ENCODE results near the gene PYGO1. TPM values are rescaled to one million over a fixed set of nuclear protein-coding genes. Genes with fewer than 3 reads are reported as not detected.
"Not testable (repeated sequence)": the region's sequence is repeated elsewhere in the genome, so short reads cannot be mapped to it uniquely, and the experiment has no call there.

The PYGO1 gene
- polyA plus RNA-seq, 3 donors, result not detected

DNA sequence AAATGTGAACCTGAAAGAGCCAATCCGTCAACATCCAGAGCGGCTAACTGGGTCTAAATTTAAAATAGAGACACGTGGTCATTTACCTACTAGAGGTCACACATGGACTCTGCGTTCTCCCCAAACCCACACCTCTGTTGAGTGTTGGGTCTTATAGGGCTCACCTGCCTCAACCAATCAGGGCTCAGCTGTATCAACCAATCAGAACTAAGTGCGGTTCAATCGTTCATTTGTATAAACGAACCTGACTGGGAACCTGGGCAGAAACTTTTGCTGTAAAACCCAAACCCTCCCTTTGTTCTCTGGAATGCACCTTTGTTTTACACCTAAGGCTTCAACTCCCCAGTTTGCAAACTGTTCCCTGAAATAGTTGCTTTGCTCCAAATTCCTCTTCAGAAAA lies 89.0 kb downstream of the PYGO1 start:
- intact Hi-C loops (cut with micrococcal nuclease), result no loop called here
- H3K9me3 Mint-ChIP-seq, result peaks cover 0 to 4% (median 0%) of the 10 kb centered on the region in 7 donors
- DNase-seq, result no peak
- no peaks in the 10 kb centered on the region for H3K27me3 ChIP-seq (ENCODE audit: control insufficient read depth in 2 of 2, insufficient read depth in 2 of 2, low read length in 2 of 2)
- TF ChIP-seq CTCF (IDR thresholded peaks at IDR 0.05), result no peak
- H3K27ac ChIP-seq (ENCODE audit: low read depth in 1 of 2, low read length in 2 of 2), result no peak overlapping the region
- no peak overlapping the region for H3K4me2 ChIP-seq (replicated peaks; ENCODE audit: extremely low read depth, low read length, poor library complexity, severe bottlenecking)
- H3K4me3 Mint-ChIP-seq, result no peak overlapping the region
- H3K27ac Mint-ChIP-seq, result no peak overlapping the region
- no peaks in the 10 kb centered on the region for H3K9me3 ChIP-seq (replicated peaks in 1 of 2; ENCODE audit: control insufficient read depth in 1 of 2, insufficient read depth in 1 of 2, low read length in 2 of 2)
- no peaks in the 10 kb centered on the region for H4K20me1 ChIP-seq (ENCODE audit: insufficient read depth, low read length)
- H3K4me3 ChIP-seq (replicated peaks in 1 of 3; ENCODE audit: low read depth in 2 of 3, low read length in 3 of 3), result no peak overlapping the region
- WGBS (ENCODE audit: insufficient coverage), result 93% methylated on average over 3 of the region's 7 CpGs
- H3K36me3 Mint-ChIP-seq, result no peaks in the 10 kb centered on the region
- H3K36me3 ChIP-seq (replicated peaks in 1 of 2; ENCODE audit: control insufficient read depth in 1 of 2, insufficient read depth in 2 of 2, low read length in 2 of 2), result no peaks in the 10 kb centered on the region
- H3K27me3 Mint-ChIP-seq (ENCODE audit: low read depth in 3 of 3), result peaks cover 3 to 5% (median 4%) of the 10 kb centered on the region in 3 donors
- H3K4me1 Mint-ChIP-seq, result peaks cover 19% of the 10 kb centered on the region
- H3K4me1 ChIP-seq (ENCODE audit: control insufficient read depth in 1 of 2, insufficient read depth in 2 of 2, low read length in 2 of 2), result peaks cover 19 to 29% of the 10 kb centered on the region in 2 donors
- peak overlapping the region; percentile 82 for H2AFZ ChIP-seq (ENCODE audit: insufficient read depth, low read depth, low read length, poor library complexity, severe bottlenecking)
- H3K9ac ChIP-seq (ENCODE audit: insufficient read depth, low read length, poor library complexity, severe bottlenecking), result no peak overlapping the region
- H3K79me2 ChIP-seq (ENCODE audit: insufficient read depth, low read length), result no peaks in the 10 kb centered on the region

GRCh38 chr15:55498109-55498938 lies 89.8 kb downstream of the PYGO1 start:
- H3K27me3 ChIP-seq (ENCODE audit: control insufficient read depth in 2 of 2, insufficient read depth in 2 of 2, low read length in 2 of 2); H3K79me2 ChIP-seq (ENCODE audit: insufficient read depth, low read length); H3K36me3 ChIP-seq (replicated peaks in 1 of 2; ENCODE audit: control insufficient read depth in 1 of 2, insufficient read depth in 2 of 2, low read length in 2 of 2); intact Hi-C loops (cut with micrococcal nuclease); H4K20me1 ChIP-seq (ENCODE audit: insufficient read depth, low read length); H3K9me3 Mint-ChIP-seq; H3K9me3 ChIP-seq (replicated peaks in 1 of 2; ENCODE audit: control insufficient read depth in 1 of 2, insufficient read depth in 1 of 2, low read length in 2 of 2); H3K27me3 Mint-ChIP-seq (ENCODE audit: low read depth in 3 of 3); H3K36me3 Mint-ChIP-seq: not testable (repeated sequence)
- DNase-seq, result peak; percentile 72 to 84 (median 81)
- H3K4me1 ChIP-seq (ENCODE audit: control insufficient read depth in 1 of 2, insufficient read depth in 2 of 2, low read length in 2 of 2), result peaks cover 22 to 34% of the 10 kb centered on the region in 2 donors
- Mint-ChIP-seq H3K4me1 (peaks cover 22% of the 10 kb centered on the region), H3K27ac (peak overlapping the region; percentile 21 to 87 (median 70)), H3K4me3 (peak overlapping the region; percentile 88 to 96)
- H3K27ac ChIP-seq (ENCODE audit: low read depth in 1 of 2, low read length in 2 of 2), result peak overlapping the region in 1 of 2 donors; percentile 34
- WGBS (ENCODE audit: insufficient coverage), result 2% methylated on average over 37 of the region's 55 CpGs
- peak overlapping the region; percentile 91 for H3K4me2 ChIP-seq (replicated peaks; ENCODE audit: extremely low read depth, low read length, poor library complexity, severe bottlenecking)
- peak overlapping the region; percentile 82 for H2AFZ ChIP-seq (ENCODE audit: insufficient read depth, low read depth, low read length, poor library complexity, severe bottlenecking)
- H3K9ac ChIP-seq (ENCODE audit: insufficient read depth, low read length, poor library complexity, severe bottlenecking), result peak overlapping the region; percentile 35
- H3K4me3 ChIP-seq (replicated peaks in 1 of 3; ENCODE audit: low read depth in 2 of 3, low read length in 3 of 3), result peak overlapping the region; percentile 47 to 87 (median 51)
